Gastrocnemius medialis (tissue), 4 donors: ENCODE data around the gene AIMP1.

Experiments used
- POLR2A ChIP-seq, 2 donors: fragments of 450-650 bp; IDR thresholded peaks; one replicate each; pipeline ENCODE4 v1.6.1; 2017; ENCODE audit warnings: antibody characterized with exemption in 2 of 2, mild to moderate bottlenecking in 2 of 2, moderate library complexity in 2 of 2
- TF ChIP-seq, protein P1 (sequence below), 5 experiments: fragments of 450-650 bp in 3 of 5; fragments of 200-600 bp in 2 of 5; sonication (generic) in 2 of 5; IDR thresholded peaks in 4 of 5; conservative IDR thresholded peaks in 1 of 5; 1 replicate in 4 of 5; 2 replicates in 1 of 5; pipeline ENCODE4 v1.5.1; 2016 to 2019; ENCODE audit warnings: antibody characterized with exemption in 5 of 5, mild to moderate bottlenecking in 3 of 5, moderate library complexity in 3 of 5

DNA sequence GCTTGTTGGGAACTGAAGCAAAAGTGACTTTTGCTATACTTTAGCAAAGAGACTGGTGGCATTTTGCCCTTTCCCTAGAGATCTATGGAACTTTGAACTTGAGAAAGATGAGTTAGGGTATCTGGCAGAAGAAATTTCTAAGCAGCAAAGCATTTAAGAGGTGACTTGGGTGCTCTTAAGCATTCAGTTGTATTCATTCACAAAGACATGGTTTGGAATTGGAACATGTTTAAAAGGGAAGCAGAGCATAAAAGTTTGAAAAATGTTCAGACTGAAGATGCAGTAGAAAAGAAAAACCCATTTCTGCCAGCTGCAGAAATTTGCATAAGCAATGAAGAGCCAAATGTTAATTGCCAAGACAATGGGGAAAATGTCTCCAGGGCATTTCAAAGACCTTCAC, 21.6 kb downstream of the AIMP1 start:
- TF ChIP-seq POLR2A (IDR thresholded peaks at IDR 0.05): no peak
- TF ChIP-seq, protein P1, sequence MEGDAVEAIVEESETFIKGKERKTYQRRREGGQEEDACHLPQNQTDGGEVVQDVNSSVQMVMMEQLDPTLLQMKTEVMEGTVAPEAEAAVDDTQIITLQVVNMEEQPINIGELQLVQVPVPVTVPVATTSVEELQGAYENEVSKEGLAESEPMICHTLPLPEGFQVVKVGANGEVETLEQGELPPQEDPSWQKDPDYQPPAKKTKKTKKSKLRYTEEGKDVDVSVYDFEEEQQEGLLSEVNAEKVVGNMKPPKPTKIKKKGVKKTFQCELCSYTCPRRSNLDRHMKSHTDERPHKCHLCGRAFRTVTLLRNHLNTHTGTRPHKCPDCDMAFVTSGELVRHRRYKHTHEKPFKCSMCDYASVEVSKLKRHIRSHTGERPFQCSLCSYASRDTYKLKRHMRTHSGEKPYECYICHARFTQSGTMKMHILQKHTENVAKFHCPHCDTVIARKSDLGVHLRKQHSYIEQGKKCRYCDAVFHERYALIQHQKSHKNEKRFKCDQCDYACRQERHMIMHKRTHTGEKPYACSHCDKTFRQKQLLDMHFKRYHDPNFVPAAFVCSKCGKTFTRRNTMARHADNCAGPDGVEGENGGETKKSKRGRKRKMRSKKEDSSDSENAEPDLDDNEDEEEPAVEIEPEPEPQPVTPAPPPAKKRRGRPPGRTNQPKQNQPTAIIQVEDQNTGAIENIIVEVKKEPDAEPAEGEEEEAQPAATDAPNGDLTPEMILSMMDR (IDR thresholded peaks at IDR 0.05 in 4 of 5, conservative IDR thresholded peaks at IDR 0.05 in 1 of 5): no peak
